ENCODE results near the gene PTRH1. TPM values are rescaled to one million over a fixed set of nuclear protein-coding genes. Genes with fewer than 3 reads are reported as not detected.

PTRH1 gene
- total RNA-seq, 1 donor from 2014 or later = 11.8 TPM

Other genes starting within 250 kb of the PTRH1 start
- gene STXBP1, start 103.4 kb downstream of the PTRH1 start, total RNA-seq = 15.2 TPM
- 0.10 TPM for gene CFAP157, start 8.7 kb downstream of the PTRH1 start, total RNA-seq
- gene TTC16, start 416 bp upstream of the PTRH1 start, total RNA-seq = not detected
- gene TOR2A, start 19.6 kb upstream of the PTRH1 start, total RNA-seq = 4.4 TPM
- gene SH2D3C, start 63.0 kb upstream of the PTRH1 start, total RNA-seq = 5.7 TPM
- gene CDK9, start 70.4 kb upstream of the PTRH1 start, total RNA-seq = 24.9 TPM
- gene FPGS, start 87.2 kb upstream of the PTRH1 start, total RNA-seq = 21.7 TPM
- 9.1 TPM for gene ENG, start 139.0 kb upstream of the PTRH1 start, total RNA-seq
- gene AK1, start 162.0 kb upstream of the PTRH1 start, total RNA-seq = 47.1 TPM
- gene ST6GALNAC6, start 183.9 kb upstream of the PTRH1 start, total RNA-seq = 19.5 TPM
- 8.9 TPM for gene ST6GALNAC4, start 201.4 kb upstream of the PTRH1 start, total RNA-seq
- 1.2 TPM for gene PIP5KL1, start 215.1 kb upstream of the PTRH1 start, total RNA-seq
- gene DPM2, start 222.2 kb upstream of the PTRH1 start, total RNA-seq = 11.2 TPM

Measured in skin of body (tissue), 1 donor.